NAMALWA (cell line): ENCODE results near the gene NRARP.

Experiments
- DNase-seq: peaks from one replicate; pipeline ENCODE4 v3.0.0-alpha.2; 2015; ENCODE audit warnings: low spot score

The NRARP gene

GRCh38 chr9:137321726-137322361 is 19.8 kb upstream of the NRARP start:
- no peak for DNase-seq

DNA sequence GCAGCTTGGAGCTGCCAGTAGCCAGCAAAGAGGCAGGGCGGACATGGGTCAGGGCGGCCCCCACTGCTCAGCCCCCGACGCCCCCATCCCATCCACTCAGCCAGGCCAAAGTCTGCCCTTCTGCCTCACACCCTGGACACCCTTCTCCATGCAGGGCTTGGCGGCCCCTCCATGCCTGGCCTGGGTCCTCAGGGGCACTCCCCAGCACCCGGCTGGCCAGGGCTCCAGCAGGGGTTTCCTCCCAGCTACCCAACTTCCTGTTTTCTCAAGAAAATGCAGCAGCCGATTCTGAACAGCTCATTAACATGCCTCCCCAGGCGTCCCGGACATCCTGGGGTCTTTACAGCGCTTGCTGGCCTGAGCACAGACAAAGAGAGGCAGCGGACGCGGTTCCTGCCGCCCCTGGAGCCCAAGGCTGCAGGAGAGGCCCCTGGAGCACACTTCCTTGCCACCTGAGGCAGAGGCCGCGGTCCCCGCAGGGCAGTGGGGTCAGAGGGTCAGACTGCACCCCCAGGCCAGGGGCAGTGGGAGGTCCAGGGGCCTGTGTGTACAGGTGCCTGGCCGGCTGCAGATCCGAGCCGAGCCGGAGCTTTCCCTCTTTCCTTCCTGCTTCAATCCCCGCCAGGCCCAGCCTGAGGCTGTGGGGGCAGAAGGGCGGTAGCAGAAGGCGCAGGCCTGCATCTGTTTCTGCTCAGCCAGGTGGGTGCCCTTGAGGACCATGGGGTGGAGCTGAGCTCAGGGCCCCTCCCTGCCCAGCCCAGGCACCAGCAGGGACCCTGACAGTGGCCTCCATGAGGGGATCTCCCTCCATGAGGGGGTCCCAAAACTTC is 18.7 kb upstream of the NRARP start:
- DNase-seq = peak; percentile 73

DNA sequence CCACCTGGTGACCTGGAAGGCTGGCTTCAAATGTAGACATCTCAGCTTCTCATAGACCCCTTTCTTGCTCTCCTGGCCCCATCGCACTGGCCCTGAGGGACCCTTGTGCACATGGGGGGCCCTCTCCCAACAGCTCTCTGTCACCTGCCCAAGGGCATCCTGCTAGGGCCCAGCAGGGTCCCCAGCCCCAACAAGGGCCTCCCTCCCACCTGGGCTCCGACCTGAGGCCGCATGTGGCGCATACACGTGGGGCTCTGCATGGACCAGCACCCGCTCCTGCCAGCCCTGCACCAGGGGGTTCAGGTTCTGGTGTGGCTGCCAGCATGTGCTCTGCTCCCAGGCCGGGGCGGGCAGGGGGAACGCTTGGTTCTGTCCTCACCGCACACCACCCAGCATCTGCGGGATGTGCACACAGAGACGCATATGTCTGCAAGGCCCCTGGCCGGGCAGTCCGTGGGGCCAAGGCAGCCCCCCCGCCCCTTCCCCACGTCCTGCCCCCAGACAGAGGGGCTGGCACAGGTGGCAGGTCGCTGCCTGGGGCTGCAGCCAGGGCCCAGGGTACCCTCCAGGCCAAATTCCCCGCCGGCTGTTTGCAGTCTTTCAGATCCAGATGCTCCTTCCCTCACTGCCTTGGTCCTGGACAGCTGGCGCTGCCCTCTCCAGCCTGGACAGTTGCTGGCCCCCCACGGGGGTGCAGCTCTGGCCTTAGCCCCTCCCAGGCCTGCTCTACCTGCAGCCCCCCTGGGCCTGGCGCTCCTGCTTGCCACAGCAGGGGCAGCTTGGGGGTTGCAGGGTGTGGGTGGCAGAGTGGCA is 17.9 kb upstream of the NRARP start:
- no peak for DNase-seq

DNA sequence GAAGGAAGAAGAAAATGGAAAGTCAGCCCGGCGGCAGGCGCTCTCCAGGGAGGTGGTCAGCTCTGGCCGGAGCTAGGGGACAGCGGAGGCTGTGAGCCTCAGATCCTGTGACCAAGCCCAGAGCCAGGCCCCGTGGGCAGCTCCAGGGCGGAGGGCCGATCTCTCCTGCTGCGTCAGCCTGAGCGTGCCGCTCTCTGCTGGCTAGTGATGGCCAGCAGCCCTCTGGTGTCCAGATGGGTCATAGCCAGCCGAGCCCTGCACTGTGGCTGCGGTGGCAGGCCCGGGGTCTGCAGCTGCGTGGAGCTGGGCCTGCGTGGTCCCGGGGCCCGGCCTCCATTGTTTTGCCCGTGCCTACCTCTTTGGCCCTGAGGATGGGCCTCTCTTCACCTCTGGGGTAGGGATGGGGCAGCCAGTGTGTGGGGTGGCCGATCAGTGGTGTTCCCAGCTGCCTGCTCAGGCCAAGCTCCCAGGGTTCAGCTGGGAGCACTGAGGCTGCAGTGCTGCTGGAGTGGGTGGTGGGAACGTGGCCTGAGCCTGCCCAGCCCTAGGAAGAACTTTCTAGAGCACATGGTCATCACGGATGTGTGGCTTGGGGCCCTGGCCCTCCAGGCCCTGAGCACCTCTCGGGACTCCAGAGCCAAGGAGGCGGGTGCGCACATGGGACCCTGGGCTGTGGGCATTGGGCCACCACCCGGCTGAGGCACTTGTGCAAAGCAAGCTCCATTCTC is 17.1 kb upstream of the NRARP start:
- DNase-seq = no peak

DNA sequence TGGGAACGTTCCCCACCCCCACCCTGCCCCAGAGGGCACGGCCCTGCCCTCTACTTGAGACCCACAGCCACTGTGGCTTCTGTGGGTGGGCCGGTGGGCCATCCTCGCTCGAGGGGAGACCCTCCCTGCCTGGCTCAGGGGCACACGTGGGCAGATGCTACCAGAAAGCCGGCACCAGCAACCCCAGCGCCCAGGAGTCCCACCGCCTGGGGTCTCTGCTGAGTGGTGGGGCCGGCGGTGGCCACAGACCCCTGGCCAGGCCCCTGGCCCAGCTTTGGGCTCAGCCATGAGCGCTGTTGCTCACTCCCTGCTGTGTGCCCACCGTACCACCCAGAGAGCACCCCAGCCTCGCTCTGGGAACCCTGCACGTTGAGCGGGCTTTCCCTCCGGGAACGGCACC is 16.5 kb upstream of the NRARP start:
- DNase-seq = no peak

GRCh38 chr9:137317718-137318511 is 15.8 kb upstream of the NRARP start:
- DNase-seq = no peak

GRCh38 chr9:137317021-137317717 is 15.1 kb upstream of the NRARP start:
- no peak for DNase-seq

GRCh38 chr9:137316012-137316981 is 14.2 kb upstream of the NRARP start:
- DNase-seq = peak; percentile 52

DNA sequence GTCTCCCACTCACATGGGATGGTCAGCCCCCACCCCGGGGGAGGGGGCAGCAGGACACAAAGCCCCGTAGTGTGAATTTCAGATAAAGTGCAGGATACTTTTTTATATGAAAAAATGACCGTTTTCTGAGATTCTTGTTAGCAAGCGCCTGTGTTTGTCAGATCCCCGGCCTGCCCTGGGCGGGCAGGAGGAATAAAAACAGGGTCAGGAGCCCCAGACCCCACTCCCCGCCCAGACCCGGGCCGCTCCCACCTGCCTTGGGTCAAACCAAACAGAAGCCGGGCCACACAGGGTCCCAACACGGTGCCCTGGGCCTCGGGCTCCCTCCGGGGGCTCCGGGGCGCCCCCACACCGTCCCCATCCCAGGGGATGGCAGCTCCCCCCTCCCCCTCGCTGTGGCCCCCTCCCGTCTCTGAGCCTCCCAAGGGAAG is 13.5 kb upstream of the NRARP start:
- DNase-seq = no peak

- DNase-seq = no peak
Measured at GRCh38 chr9:137314561-137315560, 12.8 kb upstream of the NRARP start.

- no peak for DNase-seq
Measured at GRCh38 chr9:137313956-137314560, 12.0 kb upstream of the NRARP start.

DNA sequence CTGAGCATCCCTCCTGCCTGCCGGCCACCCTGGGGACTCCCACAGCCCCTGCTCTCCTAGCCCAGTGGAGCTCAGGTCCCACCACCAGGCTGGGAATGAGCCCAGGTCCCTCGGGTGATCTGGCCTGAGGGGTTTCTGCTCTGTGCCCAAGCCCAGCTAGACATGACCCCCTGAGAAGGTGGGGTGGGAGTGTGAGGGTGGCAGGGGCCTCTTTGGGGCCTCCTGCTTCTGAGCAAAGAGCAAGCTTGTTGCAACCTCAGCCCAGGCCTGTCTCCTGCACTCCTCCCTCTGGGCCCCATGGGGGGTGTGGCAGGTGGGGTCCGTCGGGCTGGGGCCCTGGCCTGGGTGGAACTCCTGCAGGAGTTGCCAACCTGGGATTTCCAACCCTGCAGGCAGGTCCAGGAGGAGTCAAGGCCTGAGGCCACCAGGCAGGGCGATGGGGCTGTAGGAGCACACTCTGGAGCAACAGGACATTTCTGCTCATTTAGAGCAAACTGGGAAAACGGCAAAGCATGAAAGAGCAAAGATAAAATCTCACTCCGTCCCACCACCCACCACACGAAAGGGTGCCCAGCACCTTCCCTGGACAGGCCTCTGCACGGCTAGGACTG is 11.4 kb upstream of the NRARP start:
- no peak for DNase-seq

DNA sequence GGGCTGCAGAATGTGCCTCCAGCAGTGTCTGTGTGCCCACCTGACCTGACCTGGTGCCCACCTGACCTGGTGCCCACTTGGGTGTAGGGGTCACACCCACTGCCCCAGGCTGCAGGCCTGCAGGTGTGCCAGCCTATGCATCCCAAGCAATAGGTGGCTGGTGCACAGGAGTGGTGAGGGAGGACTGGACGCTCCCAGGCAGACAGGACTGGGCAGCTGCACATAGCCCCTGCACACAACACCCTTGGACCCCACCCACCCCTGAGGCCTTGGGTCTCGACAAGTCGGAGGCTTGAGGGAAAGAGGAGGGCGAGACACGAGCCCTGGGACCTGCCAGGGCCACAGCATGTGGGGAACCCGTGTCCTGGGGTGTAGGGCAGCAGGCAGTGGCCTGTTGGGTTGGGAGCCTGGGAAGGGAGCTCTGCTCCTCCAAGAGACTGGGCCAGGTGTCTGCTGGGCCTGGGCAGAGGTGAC is 10.8 kb upstream of the NRARP start:
- no peak for DNase-seq

GRCh38 chr9:137311986-137312851 is 10.1 kb upstream of the NRARP start:
- no peak for DNase-seq

GRCh38 chr9:137311171-137311985 is 9.3 kb upstream of the NRARP start:
- DNase-seq = no peak
